Heart left ventricle (tissue), 16 donors: Measurements from ENCODE around the gene ADAM23. TPM values are rescaled to one million over a fixed set of nuclear protein-coding genes. Genes with fewer than 3 reads are reported as not detected.
A peak's percentile ranks its signal among the peaks of the same experiment; 100 is the strongest.

Source experiments
- ATAC-seq, 4 donors: fragments of 200-7000 bp; cut with Tn5 transposase; one replicate each; pipeline ENCODE4 v1.9.1; 2020 to 2022; ENCODE audit warnings: moderate library complexity in 4 of 4, mild to moderate bottlenecking in 3 of 4, moderate number of reproducible peaks in 1 of 4
- DNase-seq, 5 donors: peaks; one replicate each; pipeline ENCODE4 v3.0.0-alpha.2; 2020
- H3K27ac ChIP-seq, 12 donors: fragments of 200-600 bp; sonication (generic) in 4 of 12; one replicate each; pipeline versions ENCODE4 v1.5.0 to v1.8.0; 2016 to 2022; ENCODE audit warnings: mild to moderate bottlenecking in 2 of 12
- H3K27me3 ChIP-seq, 9 donors: fragments of 200-600 bp; sonication (generic) in 2 of 9; one replicate each; pipeline versions ENCODE4 v1.5.1 to v1.8.0; 2016 to 2022; ENCODE audit warnings: mild to moderate bottlenecking in 3 of 9
- H3K36me3 ChIP-seq, 9 donors: fragments of 200-600 bp; sonication (generic) in 2 of 9; one replicate each; pipeline versions ENCODE4 v1.5.0 to v1.8.0; 2018 to 2022; ENCODE audit warnings: mild to moderate bottlenecking in 2 of 9
- H3K4me1 ChIP-seq, 12 donors: fragments of 200-600 bp; sonication (generic) in 4 of 12; one replicate each; pipeline versions ENCODE4 v1.5.0 to v1.8.0; 2016 to 2022; ENCODE audit warnings: mild to moderate bottlenecking in 3 of 12
- H3K4me3 ChIP-seq, 12 donors: fragments of 200-600 bp; sonication (generic) in 4 of 12; one replicate each; pipeline versions ENCODE4 v1.5.0 to v1.8.0; 2017 to 2022; ENCODE audit warnings: mild to moderate bottlenecking in 9 of 12, moderate library complexity in 4 of 12
- H3K9me3 ChIP-seq, 12 donors: fragments of 200-600 bp; sonication (generic) in 4 of 12; one replicate each; pipeline versions ENCODE4 v1.5.0 to v1.8.0; 2016 to 2022; ENCODE audit warnings: mild to moderate bottlenecking in 1 of 12
- POLR2A ChIP-seq, 2 donors: fragments of 450-650 bp; IDR thresholded peaks; one replicate each; pipeline ENCODE4 v1.6.1; 2017; ENCODE audit warnings: antibody characterized with exemption in 2 of 2, mild to moderate bottlenecking in 2 of 2, moderate library complexity in 2 of 2
- WGBS, 4 donors: extraction: QIAGEN DNeasy Blood & Tissue Kit in 2 of 4; methylation state at CpG; one replicate each; pipeline versions ENCODE4 v1.1.5 to v1.1.7; 2013 to 2018; 5-methylcytosine and 5-hydroxymethylcytosine counted together
- intact Hi-C, 10 donors: fragments of 100-400 bp; cut with DNase I; formaldehyde crosslinking; loops; one replicate each; pipeline versions ENCODE4 v1.11.1 to v1.14.2; 2022
- polyA plus RNA-seq, 2 donors: library from polyadenylated mRNA; stranded (reverse); fragments of 200-250 nt; gene quantifications; one replicate each; pipeline ENCODE4 v1.2.3, GENCODE V29; 2013
- total RNA-seq, 9 donors: library from RNA; depleted of rRNA in 2 of 9; stranded (reverse); fragments of >200 nt in 2 of 9; fragmentation: NEBNext Ultra II Directional in 3 of 9; extraction: Animal tissue kit (Norgen Biotek cat#: 25700) in 3 of 9; gene quantifications; one replicate each; pipeline versions ENCODE4 v1.1.0 to v1.2.4, GENCODE V29; 2016 to 2023
- TF ChIP-seq, protein P1 (sequence below), 12 donors: fragments of 200-600 bp; sonication (generic) in 4 of 12; IDR thresholded peaks; one replicate each; pipeline versions ENCODE4 v1.5.0 to v1.8.0; 2018 to 2022; ENCODE audit warnings: antibody characterized with exemption in 12 of 12, mild to moderate bottlenecking in 5 of 12
- donor health status: ischemic (EF 13 %, LVEDD 7.1; RV severe dilation, severe dysfunction).
- donor health status: healthy with polysubstance abuse.
- donor health status: DM: no; HTN: yes; CAD: no.
- donor health status: DM: no; HTN: no; CAD: no.
- donor health status: ischemic (EF 25% LVEDD 6.9; RV normal size, moderate dysfunction).
- donor health status: ischemic (EF 25% LVEDD 5.7; RV mildly dilated, moderate dysfunction).
- donor health status: healthy.
- donor health status: DM: yes; HTN: yes; CAD: no.
- donor health status: ischemic (EF 35%, LVEDD 5.7; RV mildly dilated, moderate dysfunction).
- donor health status: nonischemic (EF 11% LVEDD 7.7; RV severe dilation, severe dysfunction).
- donor health status: DM: yes; HTN: yes; CAD: no.
- donor health status: PGD.
- donor health status: ischemic (EF 29% LVEDD 5.4; RV normal size, mild dysfunction).
- donor health status: nonischemic (EF 23%, LVEDD 6.1; RV moderate dilation, normal function).

Gene ADAM23
- total and polyA plus RNA-seq, 11 donors = 18.6 to 87.4 (median 57.9) TPM

DNA sequence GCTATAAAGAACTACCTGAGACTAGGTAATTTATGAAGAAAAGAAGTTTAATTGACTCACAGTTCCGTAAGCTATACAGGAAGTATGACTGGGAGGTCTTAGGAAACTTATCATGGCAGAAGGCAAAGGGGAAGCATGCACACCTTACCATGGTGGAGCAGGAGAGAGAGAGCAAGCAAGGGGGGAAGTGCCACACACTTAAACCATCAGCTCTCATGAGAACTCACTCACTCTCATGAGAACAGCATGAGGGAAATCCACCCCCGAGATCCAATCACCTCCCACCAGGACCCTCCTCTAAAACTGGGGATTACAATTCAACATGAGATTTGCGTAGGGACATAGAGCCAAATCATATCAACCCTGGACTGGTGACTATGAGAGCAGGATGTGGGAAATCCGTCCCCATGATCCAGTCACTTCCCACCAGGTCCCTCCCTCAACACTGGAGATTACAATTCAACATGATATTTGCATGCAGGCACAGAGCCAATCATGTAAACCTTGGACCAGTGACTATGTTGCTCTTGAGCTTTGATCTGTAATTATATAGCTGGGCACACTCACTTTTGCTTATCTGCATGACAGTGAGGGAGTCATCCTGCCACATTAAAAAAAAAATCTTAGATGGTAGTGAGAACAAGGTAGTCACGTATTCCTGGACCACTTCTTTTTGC is 12.9 kb downstream of the ADAM23 start:
- DNase-seq (no peak), ATAC-seq (no peak)
- no peaks in the 10 kb centered on the region for H3K36me3 ChIP-seq
- H3K4me1 ChIP-seq = peaks cover 0 to 40% (median 8%) of the 10 kb centered on the region in 12 donors
- 55 to 64% (median 59%) methylated on average over 5 of the region's 5 CpGs for WGBS, 4 donors
- TF ChIP-seq, protein P1, sequence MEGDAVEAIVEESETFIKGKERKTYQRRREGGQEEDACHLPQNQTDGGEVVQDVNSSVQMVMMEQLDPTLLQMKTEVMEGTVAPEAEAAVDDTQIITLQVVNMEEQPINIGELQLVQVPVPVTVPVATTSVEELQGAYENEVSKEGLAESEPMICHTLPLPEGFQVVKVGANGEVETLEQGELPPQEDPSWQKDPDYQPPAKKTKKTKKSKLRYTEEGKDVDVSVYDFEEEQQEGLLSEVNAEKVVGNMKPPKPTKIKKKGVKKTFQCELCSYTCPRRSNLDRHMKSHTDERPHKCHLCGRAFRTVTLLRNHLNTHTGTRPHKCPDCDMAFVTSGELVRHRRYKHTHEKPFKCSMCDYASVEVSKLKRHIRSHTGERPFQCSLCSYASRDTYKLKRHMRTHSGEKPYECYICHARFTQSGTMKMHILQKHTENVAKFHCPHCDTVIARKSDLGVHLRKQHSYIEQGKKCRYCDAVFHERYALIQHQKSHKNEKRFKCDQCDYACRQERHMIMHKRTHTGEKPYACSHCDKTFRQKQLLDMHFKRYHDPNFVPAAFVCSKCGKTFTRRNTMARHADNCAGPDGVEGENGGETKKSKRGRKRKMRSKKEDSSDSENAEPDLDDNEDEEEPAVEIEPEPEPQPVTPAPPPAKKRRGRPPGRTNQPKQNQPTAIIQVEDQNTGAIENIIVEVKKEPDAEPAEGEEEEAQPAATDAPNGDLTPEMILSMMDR (IDR thresholded peaks at IDR 0.05) = no peak
- TF ChIP-seq POLR2A (IDR thresholded peaks at IDR 0.05) = no peak
- intact Hi-C loops = no loop called here
- no peaks in the 10 kb centered on the region for H3K27me3 ChIP-seq
- no peak overlapping the region for H3K4me3 ChIP-seq
- H3K9me3 ChIP-seq = no peaks in the 10 kb centered on the region
- H3K27ac ChIP-seq = peak overlapping the region in 1 of 12 donors; percentile 15

DNA sequence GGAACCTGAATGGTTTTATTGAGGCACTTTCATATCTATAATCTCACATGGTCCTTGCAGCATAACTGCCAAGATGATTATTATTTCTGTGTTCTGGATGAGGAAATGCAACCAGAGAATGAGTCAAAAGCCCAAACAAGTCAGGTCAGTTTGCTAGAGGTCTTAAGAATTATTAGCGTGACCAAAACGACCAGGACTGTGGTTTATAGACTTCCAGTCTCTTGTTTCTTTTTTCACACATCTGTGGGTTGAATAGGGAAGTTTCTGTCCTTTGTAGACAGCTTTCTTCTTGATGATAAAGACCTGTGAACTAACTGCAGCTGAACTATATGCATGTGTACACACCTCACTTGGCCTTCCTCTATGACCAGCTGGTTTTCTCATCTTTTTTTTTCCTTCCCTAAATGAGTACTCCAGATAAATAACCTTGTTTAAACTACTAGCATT is 13.9 kb downstream of the ADAM23 start:
- Histone ChIP-seq H3K4me3 (no peak overlapping the region), H3K4me1 (peaks cover 0 to 44% (median 8%) of the 10 kb centered on the region in 12 donors), H3K27me3 (no peaks in the 10 kb centered on the region), H3K27ac (peak overlapping the region in 1 of 12 donors; percentile 6), H3K36me3 (no peaks in the 10 kb centered on the region), H3K9me3 (no peaks in the 10 kb centered on the region)
- ATAC-seq (no peak), DNase-seq (no peak)
- intact Hi-C loops = no loop called here
- TF ChIP-seq, protein P1 (IDR thresholded peaks at IDR 0.05) = no peak
- TF ChIP-seq POLR2A (IDR thresholded peaks at IDR 0.05) = no peak
- WGBS, 4 donors = 40 to 54% (median 50%) methylated on average over 2 of the region's 2 CpGs

DNA sequence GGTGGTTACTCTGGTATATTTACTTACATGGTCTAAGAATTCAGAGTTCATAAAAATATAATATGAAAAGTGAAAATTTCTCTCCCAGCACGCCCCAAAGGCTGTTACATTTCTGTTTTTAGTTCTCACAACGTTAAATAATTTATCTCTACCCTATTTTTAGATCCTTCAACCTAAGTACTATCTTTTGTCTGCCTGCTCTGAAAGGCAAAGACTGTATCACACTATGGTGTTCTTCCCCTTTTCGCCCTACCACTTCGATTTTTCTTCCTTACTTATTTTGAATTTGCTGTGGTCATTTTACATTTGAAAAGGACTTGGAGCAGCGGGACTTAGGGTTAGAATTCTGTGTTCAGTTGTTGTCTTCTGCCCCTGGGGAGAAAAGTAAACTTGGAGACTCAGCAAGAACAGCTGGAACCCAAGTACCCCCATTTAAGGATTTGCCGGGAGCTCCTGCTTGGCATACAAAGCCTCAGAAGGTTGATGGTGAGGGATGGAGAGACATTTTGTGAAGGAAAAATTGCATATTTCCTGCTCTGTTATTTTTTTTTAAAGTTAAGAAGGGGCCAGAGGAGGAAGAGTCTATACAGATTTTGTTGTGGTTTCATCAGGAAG is 19.0 kb downstream of the ADAM23 start:
- H3K4me3 ChIP-seq = peak overlapping the region in 4 of 12 donors; percentile 0 to 23 (median 5)
- peaks cover 0 to 11% (median 0%) of the 10 kb centered on the region in 12 donors for H3K9me3 ChIP-seq
- peak overlapping the region; percentile 6 to 86 (median 66) for H3K27ac ChIP-seq
- ATAC-seq (peak in 1 of 4 donors; percentile 56), DNase-seq (no peak)
- H3K36me3 ChIP-seq = no peaks in the 10 kb centered on the region
- H3K4me1 ChIP-seq = peaks cover 0 to 34% (median 2%) of the 10 kb centered on the region in 12 donors
- TF ChIP-seq, protein P1 (IDR thresholded peaks at IDR 0.05) = no peak
- no peak for TF ChIP-seq POLR2A (IDR thresholded peaks at IDR 0.05)
- 23 to 42% (median 31%) methylated on average over 6 of the region's 6 CpGs for WGBS, 4 donors
- intact Hi-C loops = loop anchor here in 1 of 10 donors (10.0 kb wide), 1 partner anchor 52 kb away; no protein-coding TSS in a partner anchor
- no peaks in the 10 kb centered on the region for H3K27me3 ChIP-seq

DNA sequence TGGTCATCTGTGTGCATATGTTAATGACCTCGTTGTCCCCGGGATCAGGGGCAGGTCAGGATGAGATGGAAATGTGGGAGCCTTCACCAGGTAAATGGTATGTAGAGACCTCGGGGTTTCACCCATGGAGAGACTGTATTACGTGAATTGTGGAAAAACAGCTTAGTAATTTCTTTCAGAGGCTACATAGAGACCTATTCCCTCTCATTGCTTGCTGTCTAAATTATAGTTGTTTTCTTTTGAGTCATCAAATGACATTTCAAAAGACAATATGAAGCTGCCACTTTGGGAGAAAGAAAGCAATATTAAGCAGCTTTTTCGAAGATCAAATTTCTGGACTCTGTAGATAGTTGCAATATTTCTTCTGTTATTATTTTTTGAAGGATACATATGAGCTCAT is 20.4 kb downstream of the ADAM23 start:
- Histone ChIP-seq H3K4me3 (no peak overlapping the region), H3K27me3 (no peaks in the 10 kb centered on the region), H3K36me3 (no peaks in the 10 kb centered on the region), H3K9me3 (peaks cover 0 to 14% (median 0%) of the 10 kb centered on the region in 12 donors), H3K27ac (peak overlapping the region in 9 of 12 donors; percentile 29 to 86 (median 64)), H3K4me1 (peaks cover 0 to 20% (median 0%) of the 10 kb centered on the region in 12 donors)
- DNase-seq (no peak), ATAC-seq (no peak)
- TF ChIP-seq, protein P1 (IDR thresholded peaks at IDR 0.05) = no peak
- TF ChIP-seq POLR2A (IDR thresholded peaks at IDR 0.05) = no peak
- intact Hi-C loops = loop anchor here in 1 of 10 donors (10.0 kb wide), 1 partner anchor 51 kb away; no protein-coding TSS in a partner anchor
- whole genome bisulfite sequencing, 4 donors = 88 to 94% (median 91%) methylated on average over 5 of the region's 5 CpGs
